ENCODE results near the gene CYP2B6.
"Not testable (repeated sequence)": the region's sequence is repeated elsewhere in the genome, so short reads cannot be mapped to it uniquely, and the experiment has no call there.

GRCh38 chr19:41003656-41004055 is 12.6 kb downstream of the CYP2B6 start:
- not testable (repeated sequence) for TF ChIP-seq CTCF, POLR2A, POLR2AphosphoS5 (IDR thresholded peaks at IDR 0.05)

All from gastroesophageal sphincter (tissue), 3 donors.